OCI-LY7 (cell line): Measurements from ENCODE around the gene CYB5A. TPM values are rescaled to one million over a fixed set of nuclear protein-coding genes. Genes with fewer than 3 reads are reported as not detected.
"Not testable (repeated sequence)": the region's sequence is repeated elsewhere in the genome, so short reads cannot be mapped to it uniquely, and the experiment has no call there.

ENCODE experiments used
- BruUV-seq: library from RNA; stranded (reverse); fragments of 400-500 nt; replicated peaks from 2 replicates; lab custom pipeline; 2021; lab: Mats Ljungman, UMichigan
- CTCF ChIA-PET: fragments of 300-600 bp; sonication (Branson Sonifier 250); formaldehyde crosslinking; loops from one replicate; lab custom pipeline; 2022; ENCODE audit warnings: antibody characterized with exemption; ENCODE audit not compliant: unreplicated experiment; lab: Charles Lee
- POLR2A ChIA-PET: fragments of 300-600 bp; sonication (Branson Sonifier 250); formaldehyde crosslinking; loops from one replicate; lab custom pipeline; 2022; ENCODE audit warnings: antibody characterized with exemption; lab: Charles Lee
- DNase-seq: peaks from one replicate; pipeline ENCODE4 v3.0.0-alpha.2; 2015; ENCODE audit warnings: low spot score
- H2AFZ ChIP-seq: fragments of 200-600 bp; sonication (generic), shearing (Covaris generic); 2 replicates; pipeline ENCODE4 v1.6.1; 2014; ENCODE audit warnings: mild to moderate bottlenecking, antibody characterized with exemption, low read length, moderate library complexity
- H3K27ac ChIP-seq: fragments of 200-600 bp; sonication (generic); 2 replicates; pipeline ENCODE4 v1.5.1; 2014; ENCODE audit warnings: mixed run types, low read depth, mild to moderate bottlenecking, moderate library complexity, low read length, inconsistent platforms; ENCODE audit not compliant: poor library complexity, severe bottlenecking
- H3K36me3 ChIP-seq: fragments of 200-600 bp; sonication (generic); 2 replicates; pipeline ENCODE4 v1.6.1; 2014; ENCODE audit warnings: mild to moderate bottlenecking, antibody characterized with exemption, low read length, moderate library complexity, mixed read lengths; ENCODE audit not compliant: insufficient read depth
- H3K4me1 ChIP-seq: fragments of 200-600 bp; sonication (generic); 2 replicates; pipeline ENCODE4 v1.5.1; 2014; ENCODE audit warnings: mild to moderate bottlenecking, low read length; ENCODE audit not compliant: insufficient read depth, poor library complexity, severe bottlenecking
- H3K4me2 ChIP-seq: fragments of 200-600 bp; sonication (generic); 2 replicates; pipeline ENCODE4 v1.6.1; 2014; ENCODE audit warnings: mild to moderate bottlenecking, low read length
- H3K4me3 ChIP-seq: fragments of 200-600 bp; sonication (generic); 2 replicates; pipeline ENCODE4 v1.5.1; 2014; ENCODE audit warnings: mild to moderate bottlenecking, low read depth, low read length; ENCODE audit not compliant: poor library complexity, severe bottlenecking
- H3K79me2 ChIP-seq: fragments of 200-600 bp; sonication (generic); 2 replicates; pipeline ENCODE4 v1.6.1; 2016; ENCODE audit warnings: low read depth, mild to moderate bottlenecking, low read length, moderate library complexity, mixed read lengths; ENCODE audit not compliant: insufficient read depth
- H3K9me2 ChIP-seq: fragments of 200-600 bp; sonication (generic); 2 replicates; pipeline ENCODE4 v1.6.1; 2016; ENCODE audit warnings: mild to moderate bottlenecking, low read length, mixed read lengths; ENCODE audit not compliant: insufficient read depth
- H3K9me3 ChIP-seq: fragments of 200-600 bp; sonication (generic); 2 replicates; pipeline ENCODE4 v1.6.1; 2014; ENCODE audit warnings: mild to moderate bottlenecking, mixed run types, low read length, mixed read lengths
- H4K20me1 ChIP-seq: fragments of 200-600 bp; sonication (generic); 2 replicates; pipeline ENCODE4 v1.6.1; 2014; ENCODE audit warnings: mild to moderate bottlenecking, antibody characterized with exemption, low read length, moderate library complexity, mixed read lengths; ENCODE audit not compliant: insufficient read depth
- CTCF ChIP-seq: fragments of 200-600 bp; sonication (generic); conservative IDR thresholded peaks from 2 replicates; pipeline ENCODE4 v1.5.1; 2014; ENCODE audit warnings: mild to moderate bottlenecking, antibody characterized with exemption, low read length, moderate library complexity, mixed read lengths
- EZH2phosphoT487 ChIP-seq: fragments of 200-600 bp; sonication (generic); IDR thresholded peaks from 2 replicates; pipeline ENCODE4 v1.6.1; 2018; ENCODE audit warnings: low read depth, borderline replicate concordance, mild to moderate bottlenecking, mixed run types, antibody characterized with exemption, low read length, moderate library complexity, mixed read lengths
- intact Hi-C: fragments of 100-400 bp; cut with micrococcal nuclease; formaldehyde crosslinking; loops from one replicate; pipeline ENCODE4 v1.10.0; 2022; ENCODE audit not compliant: unreplicated experiment
- total RNA-seq, 2 experiments: library from RNA; depleted of rRNA in 1 of 2; stranded (reverse); fragments of >200 nt in 1 of 2; shearing (Covaris generic) in 1 of 2; gene quantifications; 2 replicates each; pipeline ENCODE4 v1.2.3, GENCODE V29; 2014 to 2022

CYB5A gene
- total RNA-seq, 2 experiments from 2014 or later, result not detected

- BruUV-seq, result no TSS peak
- Histone ChIP-seq H3K4me1 (no peaks in the 10 kb centered on the region), H4K20me1 (no peaks in the 10 kb centered on the region), H3K27ac (no peak overlapping the region), H3K9me2 (no peaks in the 10 kb centered on the region), H3K4me3 (no peak overlapping the region), H3K36me3 (no peaks in the 10 kb centered on the region), H2AFZ (no peak overlapping the region), H3K4me2 (no peak overlapping the region), H3K79me2 (no peaks in the 10 kb centered on the region), H3K9me3 (no peaks in the 10 kb centered on the region)
- no peak for TF ChIP-seq CTCF
- TF ChIP-seq EZH2phosphoT487, result no peak
- intact Hi-C loops, result no loop called here
- ChIA-PET POLR2A (no interaction called here), CTCF (no interaction called here)
- DNase-seq, result no peak
Observed at GRCh38 chr18:74299162-74299561, 7.4 kb upstream of the CYB5A start.

GRCh38 chr18:74294526-74294925 is 2.8 kb upstream of the CYB5A start:
- H3K4me1 ChIP-seq, result no peaks in the 10 kb centered on the region
- no peaks in the 10 kb centered on the region for H3K9me2 ChIP-seq
- H3K27ac ChIP-seq, result no peak overlapping the region
- no peak overlapping the region for H2AFZ ChIP-seq
- no peak overlapping the region for H3K4me2 ChIP-seq
- no peaks in the 10 kb centered on the region for H3K36me3 ChIP-seq
- no peaks in the 10 kb centered on the region for H4K20me1 ChIP-seq
- ChIA-PET POLR2A (no interaction called here), CTCF (no interaction called here)
- BruUV-seq, result no TSS peak
- DNase-seq, result no peak
- H3K9me3 ChIP-seq, result no peaks in the 10 kb centered on the region
- intact Hi-C loops, result no loop called here
- no peak for TF ChIP-seq CTCF
- TF ChIP-seq EZH2phosphoT487, result no peak
- H3K79me2 ChIP-seq, result no peaks in the 10 kb centered on the region
- H3K4me3 ChIP-seq, result no peak overlapping the region

- H3K27ac ChIP-seq, POLR2A ChIA-PET, H4K20me1 ChIP-seq, H3K4me3 ChIP-seq, H3K36me3 ChIP-seq, H3K4me2 ChIP-seq, H2AFZ ChIP-seq, DNase-seq, CTCF ChIA-PET, H3K79me2 ChIP-seq, H3K4me1 ChIP-seq, intact Hi-C loops, H3K9me2 ChIP-seq, H3K9me3 ChIP-seq, BruUV-seq: not testable (repeated sequence)
Observed at GRCh38 chr18:74292982-74293381, 1.2 kb upstream of the CYB5A start.
